Measurements from ENCODE around the gene ADK. TPM values are rescaled to one million over a fixed set of nuclear protein-coding genes. Genes with fewer than 3 reads are reported as not detected.

ADK gene
- total RNA-seq, 1 experiment from 2014 or later = 26.8 TPM

DNA sequence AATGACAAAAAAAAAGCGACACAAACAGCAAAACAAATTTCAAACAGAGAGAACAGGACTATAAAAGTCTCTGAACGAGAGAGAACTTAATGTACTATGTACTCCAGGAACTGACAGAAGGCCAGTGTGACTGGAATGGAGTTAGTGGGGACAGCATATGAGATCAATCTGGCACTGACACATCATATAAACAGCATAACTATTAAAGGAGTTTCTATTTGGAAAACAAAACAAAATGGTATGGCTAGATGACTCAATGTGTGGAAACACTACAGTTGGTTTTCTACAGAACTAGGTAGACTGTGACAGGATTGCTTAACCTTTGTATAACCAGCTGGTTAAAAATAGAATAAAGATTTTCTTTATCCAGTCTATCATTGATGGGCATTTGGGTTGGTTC, 442.4 kb downstream of the ADK start:
- H3K4me1 Mint-ChIP-seq = no peaks in the 10 kb centered on the region
- H3K27me3 Mint-ChIP-seq (ENCODE audit: low read depth) = no peaks in the 10 kb centered on the region
- Histone ChIP-seq H3K56ac (ENCODE audit: insufficient read length, low read depth, low read length) (no peak overlapping the region), H2BK12ac (ENCODE audit: insufficient read length, low read depth, low read length) (no peak overlapping the region), H3K4me1 (ENCODE audit: insufficient read depth, low read length) (no peaks in the 10 kb centered on the region), H3K23me2 (ENCODE audit: insufficient read length, low read depth, low read length, poor library complexity, severe bottlenecking) (no peaks in the 10 kb centered on the region), H3T11ph (ENCODE audit: low read length) (no peak overlapping the region), H3K9ac (ENCODE audit: extremely low read depth, insufficient read length, low read length) (no peak overlapping the region), H2BK15ac (ENCODE audit: low read depth, low read length) (no peak overlapping the region), H3K27me3 (ENCODE audit: insufficient read depth, low read length) (no peaks in the 10 kb centered on the region), H4K5ac (ENCODE audit: insufficient read length, low read depth, low read length) (no peak overlapping the region), H2AK5ac (ENCODE audit: insufficient read length, low read length) (no peak overlapping the region), H2AFZ (ENCODE audit: low read length) (no peak overlapping the region), H3K4ac (ENCODE audit: low read depth, low read length) (no peak overlapping the region), H3K14ac (ENCODE audit: insufficient read depth, low read length) (no peak overlapping the region), H3K79me1 (ENCODE audit: insufficient read depth, low read depth, low read length, poor library complexity, severe bottlenecking) (no peaks in the 10 kb centered on the region), H4K20me1 (ENCODE audit: control insufficient read depth, insufficient read depth, insufficient read length) (no peaks in the 10 kb centered on the region), H3K4me2 (ENCODE audit: insufficient read depth, insufficient read length, low read length) (no peak overlapping the region), H2BK20ac (ENCODE audit: low read depth, low read length, poor library complexity, severe bottlenecking) (no peak overlapping the region), H3K9me3 (ENCODE audit: control insufficient read depth, low read depth, low read length) (no peaks in the 10 kb centered on the region), H2BK120ac (ENCODE audit: low read depth, low read length, poor library complexity, severe bottlenecking) (no peak overlapping the region), H3K18ac (ENCODE audit: insufficient read length, low read depth, low read length) (no peak overlapping the region), H3K27ac (ENCODE audit: insufficient read length, low read depth, low read length) (no peak overlapping the region), H2BK5ac (ENCODE audit: insufficient read length, low read length) (no peak overlapping the region), H4K91ac (ENCODE audit: insufficient read length, low read depth, low read length) (no peak overlapping the region), H4K8ac (replicated peaks; ENCODE audit: insufficient read length, low read depth, low read length) (no peak overlapping the region), H3K79me2 (ENCODE audit: insufficient read depth, low read length) (no peaks in the 10 kb centered on the region), H3K23ac (ENCODE audit: insufficient read length, low read depth, low read length) (no peak overlapping the region)
- no peaks in the 10 kb centered on the region for H3K36me3 Mint-ChIP-seq (ENCODE audit: insufficient read depth in 1 of 3, low read depth in 3 of 3)
- no CpG with 5 or more reads among the region's 2 CpGs for WGBS (ENCODE audit: extremely low coverage, insufficient read length, low lambda C conversion rate)
- no peak overlapping the region for H3K27ac Mint-ChIP-seq
- TF ChIP-seq, protein P1, sequence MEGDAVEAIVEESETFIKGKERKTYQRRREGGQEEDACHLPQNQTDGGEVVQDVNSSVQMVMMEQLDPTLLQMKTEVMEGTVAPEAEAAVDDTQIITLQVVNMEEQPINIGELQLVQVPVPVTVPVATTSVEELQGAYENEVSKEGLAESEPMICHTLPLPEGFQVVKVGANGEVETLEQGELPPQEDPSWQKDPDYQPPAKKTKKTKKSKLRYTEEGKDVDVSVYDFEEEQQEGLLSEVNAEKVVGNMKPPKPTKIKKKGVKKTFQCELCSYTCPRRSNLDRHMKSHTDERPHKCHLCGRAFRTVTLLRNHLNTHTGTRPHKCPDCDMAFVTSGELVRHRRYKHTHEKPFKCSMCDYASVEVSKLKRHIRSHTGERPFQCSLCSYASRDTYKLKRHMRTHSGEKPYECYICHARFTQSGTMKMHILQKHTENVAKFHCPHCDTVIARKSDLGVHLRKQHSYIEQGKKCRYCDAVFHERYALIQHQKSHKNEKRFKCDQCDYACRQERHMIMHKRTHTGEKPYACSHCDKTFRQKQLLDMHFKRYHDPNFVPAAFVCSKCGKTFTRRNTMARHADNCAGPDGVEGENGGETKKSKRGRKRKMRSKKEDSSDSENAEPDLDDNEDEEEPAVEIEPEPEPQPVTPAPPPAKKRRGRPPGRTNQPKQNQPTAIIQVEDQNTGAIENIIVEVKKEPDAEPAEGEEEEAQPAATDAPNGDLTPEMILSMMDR (conservative IDR thresholded peaks at IDR 0.05) = no peak
- DNase-seq = no peak
- no peaks in the 10 kb centered on the region for H3K9me3 Mint-ChIP-seq
- no peak overlapping the region for H3K4me3 Mint-ChIP-seq
